Stomach (tissue), 9 donors: Measurements from ENCODE around the gene DBNDD2. TPM values are rescaled to one million over a fixed set of nuclear protein-coding genes. Genes with fewer than 3 reads are reported as not detected.

Source experiments
- DNase-seq, 2 donors: peaks; one replicate each; pipeline versions ENCODE4 v3.0.0 to v3.0.0-alpha.2; 2013 to 2019
- H3K27ac ChIP-seq, 5 donors: fragments of 200-600 bp in 4 of 5; sonication (generic) in 4 of 5; one replicate each; pipeline ENCODE4 v1.5.1; 2013 to 2019; ENCODE audit warnings: mild to moderate bottlenecking in 1 of 5, moderate library complexity in 1 of 5
- H3K27me3 ChIP-seq, 3 donors: fragments of 200-600 bp; sonication (generic); one replicate each; pipeline ENCODE4 v1.5.1; 2017 to 2019; ENCODE audit warnings: mixed run types in 1 of 3
- H3K36me3 ChIP-seq, 4 donors: fragments of 200-600 bp; sonication (generic); 1 replicate in 3 of 4; 2 replicates in 1 of 4; pipeline ENCODE4 v1.5.1; 2016 to 2019
- H3K4me1 ChIP-seq, 4 donors: fragments of 200-600 bp; sonication (generic); one replicate each; pipeline ENCODE4 v1.5.1; 2016 to 2019
- H3K4me3 ChIP-seq, 4 donors: fragments of 200-600 bp; sonication (generic) in 3 of 4; one replicate each; pipeline ENCODE4 v1.5.1; 2016 to 2019; ENCODE audit warnings: mild to moderate bottlenecking in 1 of 4
- H3K9me3 ChIP-seq, 4 donors: fragments of 200-600 bp; sonication (generic); one replicate each; pipeline ENCODE4 v1.5.1; 2016 to 2019
- CTCF ChIP-seq, 7 experiments: fragments of 450-650 bp in 4 of 7; fragments of 200-600 bp in 3 of 7; sonication (generic) in 3 of 7; IDR thresholded peaks; one replicate each; pipeline ENCODE4 v1.5.1; 2016 to 2019; ENCODE audit warnings: antibody characterized with exemption in 7 of 7, control low read depth in 2 of 7, mild to moderate bottlenecking in 1 of 7
- EP300 ChIP-seq: sonication (generic); formaldehyde crosslinking; IDR thresholded peaks from one replicate; pipeline ENCODE4 v1.6.1; 2017; ENCODE audit warnings: antibody characterized with exemption
- POLR2A ChIP-seq, 4 donors: fragments of 450-650 bp; IDR thresholded peaks; one replicate each; pipeline ENCODE4 v1.6.1; 2016; ENCODE audit warnings: antibody characterized with exemption in 4 of 4, control low read depth in 2 of 4, mild to moderate bottlenecking in 1 of 4, moderate library complexity in 1 of 4
- POLR2AphosphoS5 ChIP-seq, 3 donors: sonication (generic); formaldehyde crosslinking; IDR thresholded peaks; one replicate each; pipeline ENCODE4 v1.6.1; 2016; ENCODE audit warnings: antibody characterized with exemption in 3 of 3
- WGBS, 5 donors: extraction: QIAGEN DNeasy Blood & Tissue Kit in 3 of 5; methylation state at CpG; one replicate each; pipeline versions ENCODE4 v1.1.5 to v1.1.7; 2013 to 2018; 5-methylcytosine and 5-hydroxymethylcytosine counted together
- intact Hi-C: fragments of 100-400 bp; cut with DNase I; formaldehyde crosslinking; loops from one replicate; pipeline ENCODE4 v1.15.1; 2023; ENCODE audit warnings: low total_unique reads
- polyA plus RNA-seq, 3 donors: library from polyadenylated mRNA; stranded (reverse); fragments of 200-250 nt; gene quantifications; one replicate each; pipeline ENCODE4 v1.2.3, GENCODE V29; 2013
- total RNA-seq, 5 donors: library from RNA; depleted of rRNA; stranded (reverse); fragments of >200 nt; gene quantifications; one replicate each; pipeline versions ENCODE4 v1.1.0 to v1.2.3, GENCODE V29; 2014 to 2016
- donor health status: healthy with polysubstance abuse.
- donor health status: Bipolar disorder and iron deficiency.
- donor health status: healthy.

The DBNDD2 gene
- total and polyA plus RNA-seq, 8 donors = 10.6 to 131 (median 58.1) TPM

GRCh38 chr20:45366192-45366591, 41.9 kb upstream of the DBNDD2 start:
- 88 to 97% (median 95%) methylated on average over 1 of the region's 1 CpG for WGBS, 5 donors
- Histone ChIP-seq H3K36me3 (peaks cover 23 to 43% (median 40%) of the 10 kb centered on the region in 4 donors), H3K9me3 (no peaks in the 10 kb centered on the region), H3K4me1 (peaks cover 12 to 54% (median 31%) of the 10 kb centered on the region in 4 donors), H3K27me3 (no peaks in the 10 kb centered on the region), H3K4me3 (no peak overlapping the region), H3K27ac (no peak overlapping the region)
- intact Hi-C loops = loop anchor here (5.0 kb wide), 1 partner anchor 56 kb away; no protein-coding TSS in a partner anchor
- DNase-seq = no peak
- TF ChIP-seq POLR2A (IDR thresholded peaks at IDR 0.05) = no peak
- TF ChIP-seq EP300 = no peak
- TF ChIP-seq POLR2AphosphoS5 (IDR thresholded peaks at IDR 0.05) = no peak
- TF ChIP-seq CTCF (IDR thresholded peaks at IDR 0.05) = no peak

- no peak for TF ChIP-seq POLR2AphosphoS5 (IDR thresholded peaks at IDR 0.05)
- TF ChIP-seq EP300 = no peak
- TF ChIP-seq POLR2A (IDR thresholded peaks at IDR 0.05) = no peak
- TF ChIP-seq CTCF (IDR thresholded peaks at IDR 0.05) = no peak
- intact Hi-C loops = loop anchor here (5.0 kb wide), 1 partner anchor 56 kb away; no protein-coding TSS in a partner anchor
- DNase-seq = no peak
- Histone ChIP-seq H3K9me3 (no peaks in the 10 kb centered on the region), H3K27ac (no peak overlapping the region), H3K27me3 (no peaks in the 10 kb centered on the region), H3K4me1 (peaks cover 12 to 51% (median 30%) of the 10 kb centered on the region in 4 donors), H3K36me3 (peaks cover 23 to 43% (median 40%) of the 10 kb centered on the region in 4 donors), H3K4me3 (no peak overlapping the region)
- WGBS, 5 donors = 88 to 95% (median 93%) methylated on average over 11 of the region's 11 CpGs
These were observed 41.5 kb upstream of the DBNDD2 start for GRCh38 chr20:45366631-45367030.

GRCh38 chr20:45367126-45367525, 41.0 kb upstream of the DBNDD2 start:
- H3K4me1 ChIP-seq = peaks cover 12 to 51% (median 26%) of the 10 kb centered on the region in 4 donors
- peaks cover 23 to 43% (median 40%) of the 10 kb centered on the region in 4 donors for H3K36me3 ChIP-seq
- no peak overlapping the region for H3K4me3 ChIP-seq
- intact Hi-C loops = loop anchor here (5.0 kb wide), 1 partner anchor 55 kb away; no protein-coding TSS in a partner anchor
- no peaks in the 10 kb centered on the region for H3K27me3 ChIP-seq
- no peak for DNase-seq
- TF ChIP-seq CTCF (IDR thresholded peaks at IDR 0.05) (no peak), POLR2AphosphoS5 (IDR thresholded peaks at IDR 0.05) (no peak), EP300 (no peak), POLR2A (IDR thresholded peaks at IDR 0.05) (no peak)
- H3K27ac ChIP-seq = no peak overlapping the region
- H3K9me3 ChIP-seq = no peaks in the 10 kb centered on the region

- 67 to 86% (median 77%) methylated on average over 6 of the region's 6 CpGs for WGBS, 5 donors
- Histone ChIP-seq H3K4me3 (no peak overlapping the region), H3K27me3 (no peaks in the 10 kb centered on the region), H3K4me1 (peaks cover 18 to 57% (median 31%) of the 10 kb centered on the region in 4 donors), H3K27ac (peak overlapping the region in 2 of 5 donors; percentile 21 to 45), H3K9me3 (no peaks in the 10 kb centered on the region), H3K36me3 (peaks cover 23 to 43% (median 40%) of the 10 kb centered on the region in 4 donors)
- intact Hi-C loops = loop anchor here (5.0 kb wide), 1 partner anchor 54 kb away; no protein-coding TSS in a partner anchor
- TF ChIP-seq POLR2A (IDR thresholded peaks at IDR 0.05) (no peak), POLR2AphosphoS5 (IDR thresholded peaks at IDR 0.05) (no peak), CTCF (IDR thresholded peaks at IDR 0.05) (no peak), EP300 (no peak)
- no peak for DNase-seq
These were observed 39.7 kb upstream of the DBNDD2 start for GRCh38 chr20:45368221-45368980.
